DND-41 (cell line): ENCODE data around the gene IFFO2.
A peak's percentile ranks its signal among the peaks of the same experiment; 100 is the strongest.

Source experiments
- ATAC-seq: fragments of 200-7000 bp; cut with Tn5 transposase; 3 replicates; pipeline ENCODE4 v1.9.1; 2021; ENCODE audit warnings: low read depth; ENCODE audit not compliant: insufficient read depth
- DNase-seq: peaks from one replicate; pipeline ENCODE4 v3.0.0-alpha.2; 2020
- H2AFZ ChIP-seq: 2 replicates; pipeline ENCODE4 v1.6.0; 2012; ENCODE audit warnings: low read depth, low read length
- H3K27ac ChIP-seq: 2 replicates; pipeline ENCODE4 v1.5.1; 2012; ENCODE audit warnings: low read length, inconsistent platforms
- H3K27me3 ChIP-seq: fragments of 200-600 bp; sonication (generic); 2 replicates; pipeline ENCODE4 v1.6.0; 2012; ENCODE audit warnings: low read length, mild to moderate bottlenecking, inconsistent platforms; ENCODE audit not compliant: insufficient read depth, poor library complexity
- H3K36me3 ChIP-seq: 2 replicates; pipeline ENCODE4 v1.5.1; 2012; ENCODE audit warnings: low read length, inconsistent platforms; ENCODE audit not compliant: insufficient read depth
- H3K4me1 ChIP-seq: 2 replicates; pipeline ENCODE4 v1.5.1; 2012; ENCODE audit warnings: mild to moderate bottlenecking, low read length; ENCODE audit not compliant: insufficient read depth
- H3K4me2 ChIP-seq: 2 replicates; pipeline ENCODE4 v1.6.0; 2012; ENCODE audit warnings: mild to moderate bottlenecking, moderate library complexity, low read length, inconsistent platforms; ENCODE audit not compliant: insufficient read depth
- H3K4me3 ChIP-seq, 2 experiments: fragments of 200-600 bp in 1 of 2; shearing (Covaris generic) in 1 of 2; 2 replicates each; pipeline ENCODE4 v1.5.1; 2012 to 2016; ENCODE audit warnings: inconsistent platforms in 2 of 2, low read length in 2 of 2, mild to moderate bottlenecking in 2 of 2, low read depth in 1 of 2, moderate library complexity in 1 of 2
- H3K79me2 ChIP-seq: 2 replicates; pipeline ENCODE4 v1.6.0; 2012; ENCODE audit warnings: low read length, inconsistent platforms; ENCODE audit not compliant: insufficient read depth
- H3K9ac ChIP-seq: 2 replicates; pipeline ENCODE4 v1.6.0; 2012; ENCODE audit warnings: low read depth, mild to moderate bottlenecking, inconsistent platforms, low read length, moderate library complexity
- H3K9me3 ChIP-seq: 2 replicates; pipeline ENCODE4 v1.5.1; 2012; ENCODE audit warnings: low read length, moderate library complexity, mild to moderate bottlenecking, inconsistent platforms; ENCODE audit not compliant: insufficient read depth, severe bottlenecking
- H4K20me1 ChIP-seq: 2 replicates; pipeline ENCODE4 v1.6.0; 2012; ENCODE audit warnings: low read length; ENCODE audit not compliant: insufficient read depth
- CTCF ChIP-seq: IDR thresholded peaks from 2 replicates; pipeline ENCODE4 v1.5.1; 2012; ENCODE audit warnings: borderline replicate concordance, low read length, moderate library complexity, mild to moderate bottlenecking; ENCODE audit not compliant: poor library complexity, severe bottlenecking; ENCODE audit errors: extremely low read depth
- EZH2 ChIP-seq: IDR thresholded peaks from 3 replicates; pipeline ENCODE4 v1.6.1; 2012; ENCODE audit warnings: borderline replicate concordance, low read depth, mild to moderate bottlenecking, moderate library complexity, low read length, inconsistent platforms; ENCODE audit not compliant: severe bottlenecking

IFFO2 gene

DNA sequence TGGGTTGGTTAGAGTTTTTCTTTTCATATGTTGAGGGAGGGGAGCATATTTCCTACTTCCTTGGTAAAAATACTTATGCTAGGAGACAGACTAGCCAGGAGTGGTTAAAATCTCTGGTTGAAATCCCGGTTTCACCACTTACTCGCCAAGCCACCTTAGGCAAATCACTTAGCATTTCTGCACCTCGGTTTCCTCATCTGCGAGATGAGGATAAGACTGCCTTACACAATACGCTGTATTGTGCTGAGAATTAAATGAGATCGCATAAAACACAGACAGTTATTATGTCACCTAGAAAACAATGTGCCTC is 1.4 kb downstream of the IFFO2 start:
- no peaks in the 10 kb centered on the region for H3K9me3 ChIP-seq
- H3K27me3 ChIP-seq, result peaks cover 20% of the 10 kb centered on the region
- H2AFZ ChIP-seq, result no peak overlapping the region
- no peaks in the 10 kb centered on the region for H3K36me3 ChIP-seq
- H3K9ac ChIP-seq, result peak overlapping the region; percentile 60; the same call in 1 of the 2 replicates
- H3K79me2 ChIP-seq, result no peaks in the 10 kb centered on the region
- DNase-seq (no peak), ATAC-seq (no peak)
- peak overlapping the region in 1 of 2 experiments; percentile 70; a peak in 2 of 4 replicates for H3K4me3 ChIP-seq
- peaks cover 30% of the 10 kb centered on the region for H3K4me1 ChIP-seq
- peaks cover 35% of the 10 kb centered on the region for H4K20me1 ChIP-seq
- peak overlapping the region; percentile 96 for H3K4me2 ChIP-seq
- no peak overlapping the region for H3K27ac ChIP-seq
- TF ChIP-seq CTCF (no peak), EZH2 (no peak)

DNA sequence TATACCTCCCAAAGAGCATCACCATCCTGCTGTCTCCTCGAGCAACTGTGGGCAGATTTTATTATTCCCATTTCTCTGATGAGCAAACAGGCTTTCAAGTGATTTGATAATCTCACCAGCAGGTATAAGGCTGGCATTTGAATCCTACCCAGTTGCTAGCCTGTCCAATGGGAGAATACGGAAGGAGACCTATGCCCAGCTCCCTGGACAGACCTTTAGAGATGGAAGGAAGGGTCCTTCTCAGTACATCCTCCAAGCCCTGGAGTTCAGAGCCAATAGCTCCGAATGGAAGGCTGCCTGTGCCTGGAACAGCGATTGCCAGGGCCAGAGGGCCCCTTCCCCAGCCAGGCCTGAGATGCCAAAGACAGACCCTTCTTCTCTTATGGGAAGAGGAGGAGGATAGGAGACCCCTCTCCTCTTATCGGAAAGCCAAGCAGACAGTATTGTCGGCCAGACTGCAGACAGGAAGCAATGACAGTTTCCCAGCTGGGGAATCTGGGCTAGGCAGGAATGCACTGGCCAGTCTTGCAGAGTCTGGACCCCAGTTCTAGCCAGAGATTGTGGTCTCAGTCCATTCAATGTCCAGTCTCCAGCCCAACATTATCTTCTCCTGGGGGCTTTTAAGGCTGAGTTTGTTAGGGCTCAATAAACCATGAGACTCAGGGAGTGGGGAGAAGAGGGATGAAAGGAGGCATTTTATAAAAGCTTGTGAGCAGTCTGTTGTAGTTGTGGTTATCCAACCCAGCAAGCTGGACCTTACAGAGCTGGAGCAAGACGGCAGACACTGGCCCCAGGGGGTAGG is 2.0 kb downstream of the IFFO2 start:
- H3K4me1 ChIP-seq, result peaks cover 30% of the 10 kb centered on the region
- DNase-seq (no peak), ATAC-seq (no peak)
- H3K9me3 ChIP-seq, result no peaks in the 10 kb centered on the region
- H3K4me3 ChIP-seq, result 0 out of 4 replicates have a peak overlapping the region, but pooled peaks of 1 of the 2 experiments have one; percentile 70
- no peak overlapping the region for H3K9ac ChIP-seq
- H4K20me1 ChIP-seq, result peaks cover 40% of the 10 kb centered on the region
- H3K27ac ChIP-seq, result no peak overlapping the region
- H3K36me3 ChIP-seq, result no peaks in the 10 kb centered on the region
- peaks cover 20% of the 10 kb centered on the region for H3K27me3 ChIP-seq
- peak overlapping the region; percentile 96; the same call in 1 of the 2 replicates for H3K4me2 ChIP-seq
- no peaks in the 10 kb centered on the region for H3K79me2 ChIP-seq
- H2AFZ ChIP-seq, result no peak overlapping the region
- TF ChIP-seq EZH2 (no peak), CTCF (no peak)

GRCh38 chr1:18953731-18954231 is 2.7 kb downstream of the IFFO2 start:
- Histone ChIP-seq H3K4me2 (no peak overlapping the region), H3K4me3 (no peak overlapping the region), H4K20me1 (peaks cover 43% of the 10 kb centered on the region), H3K4me1 (peaks cover 35% of the 10 kb centered on the region), H3K27ac (no peak overlapping the region), H3K36me3 (no peaks in the 10 kb centered on the region), H2AFZ (no peak overlapping the region), H3K9me3 (no peaks in the 10 kb centered on the region), H3K27me3 (peaks cover 20% of the 10 kb centered on the region), H3K9ac (no peak overlapping the region), H3K79me2 (no peaks in the 10 kb centered on the region)
- ATAC-seq (no peak), DNase-seq (no peak)
- TF ChIP-seq CTCF (no peak), EZH2 (no peak)
